Dendritic cell treated with granulocyte-macrophage colony-stimulating factor and Interleukin-4, amounts not matched to agents 40 ng/mL and 50 ng/mL, for 4 days (primary cell): Measurements from ENCODE around the gene VIPR2.
"Not testable (repeated sequence)": the region's sequence is repeated elsewhere in the genome, so short reads cannot be mapped to it uniquely, and the experiment has no call there.

ENCODE experiments used
- H3K27ac Mint-ChIP-seq: one replicate; pipeline ENCODE4 v1.8.0; 2022; ENCODE audit warnings: mild to moderate bottlenecking, mixed read lengths
- H3K27me3 Mint-ChIP-seq: one replicate; pipeline ENCODE4 v1.8.0; 2022; ENCODE audit warnings: mild to moderate bottlenecking, mixed read lengths
- H3K36me3 Mint-ChIP-seq: one replicate; pipeline ENCODE4 v1.8.0; 2022; ENCODE audit warnings: low read depth, mixed read lengths
- H3K4me1 Mint-ChIP-seq: one replicate; pipeline ENCODE4 v1.8.0; 2022; ENCODE audit warnings: low read depth, mixed read lengths
- H3K4me3 Mint-ChIP-seq: one replicate; pipeline ENCODE4 v1.8.0; 2022; ENCODE audit warnings: mild to moderate bottlenecking, moderate library complexity, mixed read lengths
- H3K9me3 Mint-ChIP-seq: one replicate; pipeline ENCODE4 v1.8.0; 2022; ENCODE audit warnings: mixed read lengths
- intact Hi-C: fragments of 100-400 bp; cut with micrococcal nuclease; formaldehyde crosslinking; loops from one replicate; pipeline ENCODE4 v1.15.0; 2022

Gene VIPR2

DNA sequence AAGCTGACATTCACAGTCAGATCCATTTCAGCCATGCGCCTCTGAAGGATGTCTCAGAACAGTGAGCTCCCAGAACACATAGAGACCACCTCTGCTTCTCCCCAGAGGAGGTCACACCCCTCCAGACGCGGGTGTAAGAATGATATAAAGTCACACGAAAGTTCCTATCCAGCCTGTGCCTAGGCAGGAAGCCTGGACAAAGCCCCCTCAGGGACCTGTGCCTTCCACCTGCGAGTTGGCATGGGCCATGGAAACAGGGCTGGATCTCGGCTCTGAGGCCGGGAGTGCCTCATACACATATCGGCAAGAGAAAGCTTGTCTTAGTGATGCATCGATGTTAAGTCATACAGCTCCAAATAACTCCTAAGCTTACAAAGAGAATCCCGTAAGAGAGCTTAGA, 5.0 kb downstream of the VIPR2 start:
- no peaks in the 10 kb centered on the region for H3K9me3 Mint-ChIP-seq
- intact Hi-C loops, result no loop called here
- H3K27ac Mint-ChIP-seq, result no peak overlapping the region
- peaks cover 40% of the 10 kb centered on the region for H3K27me3 Mint-ChIP-seq
- no peaks in the 10 kb centered on the region for H3K4me1 Mint-ChIP-seq
- H3K36me3 Mint-ChIP-seq, result no peaks in the 10 kb centered on the region
- no peak overlapping the region for H3K4me3 Mint-ChIP-seq

GRCh38 chr7:159139202-159139601, 5.5 kb downstream of the VIPR2 start:
- no peak overlapping the region for H3K4me3 Mint-ChIP-seq
- intact Hi-C loops, result no loop called here
- H3K27me3 Mint-ChIP-seq, result peaks cover 37% of the 10 kb centered on the region
- H3K36me3 Mint-ChIP-seq, result no peaks in the 10 kb centered on the region
- no peaks in the 10 kb centered on the region for H3K9me3 Mint-ChIP-seq
- no peak overlapping the region for H3K27ac Mint-ChIP-seq
- H3K4me1 Mint-ChIP-seq, result no peaks in the 10 kb centered on the region

DNA sequence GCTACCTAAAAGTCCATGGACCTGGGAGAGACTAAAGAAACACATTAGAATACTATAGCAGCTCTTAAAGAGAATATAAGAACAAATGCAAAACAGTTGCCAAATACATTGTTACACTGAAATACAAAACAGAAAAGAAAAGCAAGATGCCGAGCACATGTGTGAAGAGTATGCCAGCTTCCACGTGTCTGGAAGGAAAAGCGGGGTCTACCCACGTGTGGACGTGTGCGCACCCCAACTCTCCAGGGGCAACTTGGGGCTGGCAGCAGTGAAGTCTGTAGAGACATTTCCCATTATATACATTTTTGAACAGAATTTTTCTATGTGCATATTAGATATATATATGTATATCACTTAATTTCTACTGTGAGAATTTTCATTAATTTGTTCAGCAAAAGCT, 6.2 kb downstream of the VIPR2 start:
- no peak overlapping the region for H3K4me3 Mint-ChIP-seq
- intact Hi-C loops, result no loop called here
- no peaks in the 10 kb centered on the region for H3K9me3 Mint-ChIP-seq
- no peaks in the 10 kb centered on the region for H3K36me3 Mint-ChIP-seq
- H3K4me1 Mint-ChIP-seq, result no peaks in the 10 kb centered on the region
- peaks cover 31% of the 10 kb centered on the region for H3K27me3 Mint-ChIP-seq
- H3K27ac Mint-ChIP-seq, result no peak overlapping the region

DNA sequence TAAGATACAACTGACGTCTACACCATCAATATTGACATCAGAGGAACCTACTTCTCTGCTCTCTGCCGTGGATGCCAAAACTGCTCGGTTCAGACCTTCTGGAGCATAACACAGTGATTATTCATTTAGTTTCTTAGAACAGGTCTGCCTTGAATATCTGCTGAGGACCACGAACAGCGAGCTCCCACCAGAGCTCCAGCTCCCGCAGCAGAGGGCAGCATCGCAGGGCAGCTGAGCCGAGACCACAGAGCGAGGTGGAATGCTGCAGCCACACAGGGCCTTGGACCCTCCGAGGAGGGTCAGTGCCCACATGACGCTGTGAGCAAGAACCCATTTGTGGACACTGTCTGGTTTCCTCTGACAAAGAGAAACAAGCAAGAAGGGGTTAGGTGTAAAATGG, 6.8 kb downstream of the VIPR2 start:
- no peaks in the 10 kb centered on the region for H3K9me3 Mint-ChIP-seq
- no peak overlapping the region for H3K4me3 Mint-ChIP-seq
- no peaks in the 10 kb centered on the region for H3K4me1 Mint-ChIP-seq
- no peaks in the 10 kb centered on the region for H3K36me3 Mint-ChIP-seq
- no peak overlapping the region for H3K27ac Mint-ChIP-seq
- H3K27me3 Mint-ChIP-seq, result peaks cover 26% of the 10 kb centered on the region
- intact Hi-C loops, result no loop called here

DNA sequence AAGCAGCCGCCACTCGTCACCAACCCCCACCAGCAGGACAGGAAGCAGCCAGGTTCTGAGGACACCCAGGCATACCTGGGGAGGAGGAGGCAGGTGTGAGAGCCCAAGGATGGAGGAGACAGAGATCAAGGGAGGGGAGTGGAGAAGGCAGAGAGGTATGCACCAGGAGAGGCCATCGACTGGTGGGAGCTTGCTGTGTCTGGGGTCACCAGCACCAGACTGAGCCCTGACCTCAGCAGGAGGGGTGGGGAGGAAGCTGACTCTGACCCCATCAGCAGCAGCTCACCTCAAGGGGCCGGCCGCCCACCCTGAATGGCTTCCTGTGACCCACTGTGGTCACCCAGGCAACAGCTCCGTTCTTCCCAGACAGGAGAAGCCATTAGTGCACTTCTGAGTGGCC, 7.8 kb downstream of the VIPR2 start:
- no peak overlapping the region for H3K4me3 Mint-ChIP-seq
- H3K27me3 Mint-ChIP-seq, result peaks cover 17% of the 10 kb centered on the region
- H3K27ac Mint-ChIP-seq, result no peak overlapping the region
- H3K36me3 Mint-ChIP-seq, result no peaks in the 10 kb centered on the region
- H3K9me3 Mint-ChIP-seq, result no peaks in the 10 kb centered on the region
- no peaks in the 10 kb centered on the region for H3K4me1 Mint-ChIP-seq
- intact Hi-C loops, result no loop called here

DNA sequence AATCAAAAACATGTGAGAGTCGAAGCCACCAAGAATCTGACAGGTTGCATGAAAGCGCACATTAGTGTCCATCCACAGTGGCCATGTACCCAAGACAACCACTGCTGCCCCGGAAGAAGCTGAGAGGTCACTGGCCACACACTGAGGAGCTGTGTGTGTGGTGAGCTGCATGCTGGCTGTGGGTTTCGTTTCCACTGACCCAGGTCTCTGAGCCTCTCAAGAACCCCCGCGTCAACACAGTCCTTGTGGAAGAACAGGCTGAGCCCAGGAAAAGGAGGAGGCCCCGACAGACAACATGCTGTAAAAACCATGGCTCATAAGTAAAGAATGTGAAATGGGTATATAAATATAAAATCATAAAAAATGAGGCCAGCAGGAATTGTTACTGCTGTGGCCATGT, 8.2 kb downstream of the VIPR2 start:
- Mint-ChIP-seq H3K27ac (no peak overlapping the region), H3K9me3 (no peaks in the 10 kb centered on the region), H3K27me3 (peaks cover 14% of the 10 kb centered on the region), H3K4me1 (no peaks in the 10 kb centered on the region), H3K4me3 (no peak overlapping the region), H3K36me3 (no peaks in the 10 kb centered on the region)
- intact Hi-C loops, result no loop called here

GRCh38 chr7:159136013-159136412, 8.7 kb downstream of the VIPR2 start:
- intact Hi-C loops, result no loop called here

DNA sequence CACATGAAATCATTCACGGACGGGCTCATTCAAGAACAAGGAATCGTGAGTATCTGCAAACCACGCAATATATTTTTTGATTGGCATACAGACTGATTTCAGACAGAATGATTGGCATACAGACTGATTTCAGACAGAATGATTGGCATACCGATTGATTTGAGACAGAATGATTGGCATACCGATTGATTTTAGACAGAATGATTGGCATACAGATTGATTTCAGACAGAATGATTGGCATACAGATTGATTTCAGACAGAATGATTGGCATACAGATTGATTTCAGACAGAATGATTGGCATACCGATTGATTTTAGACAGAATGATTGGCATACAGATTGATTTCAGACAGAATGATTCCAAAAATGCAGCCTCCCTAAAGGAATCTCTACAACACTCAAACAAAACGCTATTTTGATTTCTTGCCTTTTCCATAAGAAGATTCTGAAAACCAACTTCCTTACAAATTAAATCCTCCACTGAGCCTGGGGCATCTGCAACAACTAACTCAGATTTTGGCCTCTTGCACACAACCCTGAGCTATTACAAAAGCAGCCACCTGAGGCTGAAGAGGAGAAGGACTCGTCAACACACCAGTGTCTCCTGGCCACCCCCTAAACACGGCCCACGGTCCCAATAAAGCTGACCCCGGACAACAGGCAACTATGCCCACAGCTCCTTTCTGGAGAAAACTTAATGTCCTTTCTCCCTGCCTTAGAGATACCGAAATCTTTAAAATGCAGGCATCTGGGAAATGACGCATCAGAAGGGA, 11.8 kb downstream of the VIPR2 start:
- intact Hi-C loops, result loop anchor here (2.0 kb wide), 1 partner anchor 32 kb away; no protein-coding TSS in a partner anchor
- H3K27me3 Mint-ChIP-seq, H3K27ac Mint-ChIP-seq, H3K36me3 Mint-ChIP-seq, H3K9me3 Mint-ChIP-seq, H3K4me3 Mint-ChIP-seq, H3K4me1 Mint-ChIP-seq: not testable (repeated sequence)

More at GRCh38 chr7:159136013-159136412, 8.7 kb downstream of the VIPR2 start:
- H3K4me1 Mint-ChIP-seq, result no peaks in the 10 kb centered on the region
- H3K4me3 Mint-ChIP-seq, result no peak overlapping the region
- no peaks in the 10 kb centered on the region for H3K36me3 Mint-ChIP-seq
- H3K27ac Mint-ChIP-seq, result no peak overlapping the region
- H3K27me3 Mint-ChIP-seq, result peaks cover 12% of the 10 kb centered on the region
- no peaks in the 10 kb centered on the region for H3K9me3 Mint-ChIP-seq

GRCh38 chr7:159130820-159131219, 13.8 kb downstream of the VIPR2 start:
- Mint-ChIP-seq H3K9me3 (no peaks in the 10 kb centered on the region), H3K4me1 (no peaks in the 10 kb centered on the region), H3K27me3 (peaks cover 2% of the 10 kb centered on the region), H3K27ac (no peak overlapping the region), H3K4me3 (no peak overlapping the region), H3K36me3 (no peaks in the 10 kb centered on the region)
- intact Hi-C loops, result no loop called here

GRCh38 chr7:159130199-159130775, 14.4 kb downstream of the VIPR2 start:
- Mint-ChIP-seq H3K4me3 (no peak overlapping the region), H3K27me3 (peaks cover 2% of the 10 kb centered on the region), H3K36me3 (no peaks in the 10 kb centered on the region), H3K4me1 (no peaks in the 10 kb centered on the region), H3K27ac (no peak overlapping the region), H3K9me3 (no peaks in the 10 kb centered on the region)
- intact Hi-C loops, result no loop called here

- no peaks in the 10 kb centered on the region for H3K4me1 Mint-ChIP-seq
- no peak overlapping the region for H3K4me3 Mint-ChIP-seq
- H3K27ac Mint-ChIP-seq, result no peak overlapping the region
- H3K27me3 Mint-ChIP-seq, result peaks cover 2% of the 10 kb centered on the region
- no peaks in the 10 kb centered on the region for H3K9me3 Mint-ChIP-seq
- no peaks in the 10 kb centered on the region for H3K36me3 Mint-ChIP-seq
- intact Hi-C loops, result no loop called here
These were observed 15.9 kb downstream of the VIPR2 start for GRCh38 chr7:159128767-159129166.

- Mint-ChIP-seq H3K9me3 (no peaks in the 10 kb centered on the region), H3K27me3 (peaks cover 2% of the 10 kb centered on the region), H3K4me3 (no peak overlapping the region), H3K27ac (no peak overlapping the region), H3K36me3 (no peaks in the 10 kb centered on the region), H3K4me1 (no peaks in the 10 kb centered on the region)
- intact Hi-C loops, result no loop called here
These were observed 16.7 kb downstream of the VIPR2 start for GRCh38 chr7:159127691-159128642.

DNA sequence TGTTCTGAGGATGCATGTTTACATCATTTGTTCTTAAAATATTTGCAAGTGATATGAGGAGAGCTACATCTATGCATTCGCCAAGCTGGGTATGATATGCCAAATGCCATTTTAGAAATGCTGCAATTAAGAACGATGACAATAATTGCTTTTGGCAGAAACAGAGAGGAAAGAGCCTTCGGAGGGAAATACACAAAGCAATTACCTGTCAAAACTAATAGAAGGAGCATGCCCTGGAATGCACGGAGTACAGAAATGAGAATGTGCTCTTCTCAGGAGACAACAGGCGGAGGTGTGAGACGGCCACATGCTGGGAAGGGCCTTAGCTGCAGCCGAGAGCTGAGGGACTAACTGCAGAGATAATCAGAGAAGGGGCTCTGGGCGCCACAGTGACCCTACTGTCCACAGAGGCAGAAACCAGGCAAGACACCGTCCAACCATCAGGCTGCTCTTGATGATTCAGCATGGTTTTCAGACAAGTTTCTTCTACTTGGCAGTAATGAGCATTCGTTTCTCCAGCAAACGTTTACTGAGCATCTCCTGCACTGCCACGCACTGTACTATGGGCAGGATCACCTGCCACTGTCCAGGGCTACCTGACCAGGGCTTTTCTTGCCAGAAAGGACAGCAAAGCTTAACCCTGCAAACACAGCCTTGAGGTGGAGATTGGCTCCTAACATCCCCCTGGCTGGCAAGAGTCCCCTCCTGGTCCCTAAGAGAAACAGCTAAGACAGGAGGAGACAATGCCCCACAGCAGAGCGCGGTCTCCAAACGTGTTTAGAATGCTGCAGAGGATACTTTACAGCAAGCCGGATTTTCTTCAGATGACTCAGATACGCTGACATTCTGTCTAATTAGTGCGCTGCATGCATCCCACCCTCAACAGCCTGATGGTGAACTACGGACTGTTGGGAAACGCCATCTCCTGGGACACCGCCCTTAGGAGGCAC, 18.1 kb downstream of the VIPR2 start:
- Mint-ChIP-seq H3K27me3 (peaks cover 2% of the 10 kb centered on the region), H3K36me3 (no peaks in the 10 kb centered on the region), H3K9me3 (no peaks in the 10 kb centered on the region), H3K27ac (no peak overlapping the region), H3K4me1 (no peaks in the 10 kb centered on the region), H3K4me3 (no peak overlapping the region)
- intact Hi-C loops, result no loop called here
